ENCODE data around the gene VAMP5. TPM values are rescaled to one million over a fixed set of nuclear protein-coding genes. Genes with fewer than 3 reads are reported as not detected.

The VAMP5 gene
- total RNA-seq, 1 experiment from 2014 or later, result 1.9 TPM

DNA sequence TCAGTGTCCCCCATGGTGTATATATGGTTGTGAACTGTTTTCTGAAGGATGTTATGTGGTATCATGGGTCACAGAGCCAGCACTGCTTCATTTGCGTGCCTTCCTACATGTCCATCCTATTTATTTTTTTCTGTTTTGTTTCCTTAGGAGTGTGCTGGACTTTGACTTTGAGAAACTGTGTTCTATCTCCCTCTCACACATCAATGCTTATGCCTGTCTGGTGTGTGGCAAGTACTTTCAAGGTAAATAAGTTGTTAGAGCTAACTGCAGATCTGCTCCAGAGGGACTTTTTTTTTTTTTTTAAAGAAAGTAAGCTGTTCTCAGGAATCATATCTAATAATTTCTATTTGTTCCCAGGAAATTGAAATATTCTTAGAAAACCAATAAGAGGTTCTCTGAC, 37.1 kb downstream of the VAMP5 start:
- ChIA-PET POLR2A (no interaction called here), RAD21 (ENCODE audit: low non-redundant PET in 1 of 2, low total read pairs in 2 of 2, uncharacterized antibody in 2 of 2, unreplicated experiment in 2 of 2) (no interaction called here), CTCF (interaction anchor here (1.9 to 2.0 kb wide), 2 partner anchors 16 to 17 kb away, joined by 7 to 12 read pairs; no protein-coding TSS in a partner anchor)
- intact Hi-C loops (cut with micrococcal nuclease), result no loop called here
- Histone ChIP-seq H3K9ac (ENCODE audit: low read length) (no peak overlapping the region), H3K4me3 (replicated peaks in 1 of 2; ENCODE audit: low read depth in 1 of 2, low read length in 2 of 2) (no peak overlapping the region), H3K9me3 (ENCODE audit: control insufficient read depth in 1 of 2, insufficient read depth in 1 of 2, low read depth in 1 of 2, low read length in 2 of 2) (no peaks in the 10 kb centered on the region), H3K9me2 (ENCODE audit: insufficient read depth) (no peaks in the 10 kb centered on the region), H3K27ac (ENCODE audit: low read depth, low read length) (no peak overlapping the region), H3K79me2 (ENCODE audit: insufficient read depth, low read length) (peaks cover 85% of the 10 kb centered on the region), H3K4me1 (ENCODE audit: control insufficient read depth in 1 of 2, insufficient read depth in 2 of 2, low read length in 2 of 2) (peaks cover 8 to 11% of the 10 kb centered on the region in 2 experiments; a peak in 3 of 4 replicates), H3K27me3 (ENCODE audit: insufficient read depth, low read length) (no peaks in the 10 kb centered on the region), H2AFZ (ENCODE audit: low read depth, low read length, poor library complexity, severe bottlenecking) (no peak overlapping the region), H4K20me1 (ENCODE audit: insufficient read depth) (no peaks in the 10 kb centered on the region), H3K36me3 (ENCODE audit: control insufficient read depth in 1 of 2, insufficient read depth in 2 of 2, low read length in 2 of 2) (peaks cover 57 to 65% of the 10 kb centered on the region in 2 experiments), H3K4me2 (ENCODE audit: low read length) (no peak overlapping the region)
- no TSS peak for BruUV-seq (replicated peaks)
- ATAC-seq (no peak), DNase-seq (ENCODE audit: low read depth, low spot score) (no peak)
- TF ChIP-seq, protein P1, sequence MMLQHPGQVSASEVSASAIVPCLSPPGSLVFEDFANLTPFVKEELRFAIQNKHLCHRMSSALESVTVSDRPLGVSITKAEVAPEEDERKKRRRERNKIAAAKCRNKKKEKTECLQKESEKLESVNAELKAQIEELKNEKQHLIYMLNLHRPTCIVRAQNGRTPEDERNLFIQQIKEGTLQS (IDR thresholded peaks at IDR 0.05), result no peak
- TF ChIP-seq, protein P2, sequence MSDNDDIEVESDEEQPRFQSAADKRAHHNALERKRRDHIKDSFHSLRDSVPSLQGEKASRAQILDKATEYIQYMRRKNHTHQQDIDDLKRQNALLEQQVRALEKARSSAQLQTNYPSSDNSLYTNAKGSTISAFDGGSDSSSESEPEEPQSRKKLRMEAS (IDR thresholded peaks at IDR 0.05), result no peak
- TF ChIP-seq ZNF274 (IDR thresholded peaks at IDR 0.05; ENCODE audit: low read depth, low read length) (no peak), POLR2A (IDR thresholded peaks at IDR 0.05; ENCODE audit: borderline replicate concordance, extremely low read depth, insufficient read depth, insufficient read length) (no peak), TCF7L2 (IDR thresholded peaks at IDR 0.05; ENCODE audit: borderline replicate concordance, extremely low read depth, insufficient read depth, insufficient read length) (no peak), CEBPB (IDR thresholded peaks at IDR 0.05; ENCODE audit: low read depth) (no peak)

DNA sequence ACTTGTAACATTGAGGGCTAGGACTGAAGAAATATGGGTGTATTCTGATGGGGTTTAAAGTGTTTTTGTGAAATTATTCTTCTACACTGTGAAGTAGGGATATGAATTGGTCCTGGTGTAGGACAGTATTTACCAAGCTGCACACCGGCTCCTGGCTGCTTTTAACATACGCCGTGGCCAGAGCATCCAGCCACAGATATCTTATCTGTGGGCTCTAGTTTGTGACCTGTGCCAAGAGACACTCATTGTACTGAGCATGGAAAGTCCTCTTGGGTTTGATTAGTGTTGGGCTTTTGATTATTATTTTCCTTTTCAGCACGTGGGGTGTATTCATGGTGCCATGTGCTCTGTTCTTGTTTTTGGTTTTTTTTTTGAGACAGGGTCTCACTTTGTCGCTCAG, 39.8 kb downstream of the VAMP5 start:
- Histone ChIP-seq H2AFZ (ENCODE audit: low read depth, low read length, poor library complexity, severe bottlenecking) (no peak overlapping the region), H3K27me3 (ENCODE audit: insufficient read depth, low read length) (no peaks in the 10 kb centered on the region), H3K9me2 (ENCODE audit: insufficient read depth) (no peaks in the 10 kb centered on the region), H3K4me1 (ENCODE audit: control insufficient read depth in 1 of 2, insufficient read depth in 2 of 2, low read length in 2 of 2) (no peaks in the 10 kb centered on the region), H3K4me2 (ENCODE audit: low read length) (no peak overlapping the region), H4K20me1 (ENCODE audit: insufficient read depth) (no peaks in the 10 kb centered on the region), H3K27ac (ENCODE audit: low read depth, low read length) (no peak overlapping the region), H3K9ac (ENCODE audit: low read length) (no peak overlapping the region), H3K4me3 (replicated peaks in 1 of 2; ENCODE audit: low read depth in 1 of 2, low read length in 2 of 2) (no peak overlapping the region), H3K9me3 (ENCODE audit: control insufficient read depth in 1 of 2, insufficient read depth in 1 of 2, low read depth in 1 of 2, low read length in 2 of 2) (no peaks in the 10 kb centered on the region), H3K79me2 (ENCODE audit: insufficient read depth, low read length) (peaks cover 70% of the 10 kb centered on the region), H3K36me3 (ENCODE audit: control insufficient read depth in 1 of 2, insufficient read depth in 2 of 2, low read length in 2 of 2) (peaks cover 72 to 73% of the 10 kb centered on the region in 2 experiments)
- ChIA-PET POLR2A (no interaction called here), RAD21 (ENCODE audit: low non-redundant PET in 1 of 2, low total read pairs in 2 of 2, uncharacterized antibody in 2 of 2, unreplicated experiment in 2 of 2) (no interaction called here), CTCF (no interaction called here)
- TF ChIP-seq FOSL1 (IDR thresholded peaks at IDR 0.05; ENCODE audit: low read depth), result no peak
- no peak for TF ChIP-seq ZFX (IDR thresholded peaks at IDR 0.05)
- TF ChIP-seq, protein P1 (IDR thresholded peaks at IDR 0.05), result no peak
- TF ChIP-seq ZNF274 (IDR thresholded peaks at IDR 0.05; ENCODE audit: low read depth, low read length), result no peak
- no peak for TF ChIP-seq CEBPB (IDR thresholded peaks at IDR 0.05; ENCODE audit: low read depth)
- TF ChIP-seq POLR2AphosphoS5 (IDR thresholded peaks at IDR 0.05; ENCODE audit: low read depth, low read length), result no peak
- no peak for TF ChIP-seq ELF1 (IDR thresholded peaks at IDR 0.05; ENCODE audit: borderline replicate concordance, low read depth)
- TF ChIP-seq EZH2phosphoT487 (IDR thresholded peaks at IDR 0.05; ENCODE audit: borderline replicate concordance), result no peak
- no peak for TF ChIP-seq TCF7L2 (IDR thresholded peaks at IDR 0.05; ENCODE audit: borderline replicate concordance, extremely low read depth, insufficient read depth, insufficient read length)
- TF ChIP-seq POLR2A (IDR thresholded peaks at IDR 0.05; ENCODE audit: borderline replicate concordance, extremely low read depth, insufficient read depth, insufficient read length), result no peak
- no peak for TF ChIP-seq SIN3A (IDR thresholded peaks at IDR 0.05; ENCODE audit: low read depth)
- no peak for TF ChIP-seq SRF (IDR thresholded peaks at IDR 0.05; ENCODE audit: low read depth)
- TF ChIP-seq, protein P3, sequence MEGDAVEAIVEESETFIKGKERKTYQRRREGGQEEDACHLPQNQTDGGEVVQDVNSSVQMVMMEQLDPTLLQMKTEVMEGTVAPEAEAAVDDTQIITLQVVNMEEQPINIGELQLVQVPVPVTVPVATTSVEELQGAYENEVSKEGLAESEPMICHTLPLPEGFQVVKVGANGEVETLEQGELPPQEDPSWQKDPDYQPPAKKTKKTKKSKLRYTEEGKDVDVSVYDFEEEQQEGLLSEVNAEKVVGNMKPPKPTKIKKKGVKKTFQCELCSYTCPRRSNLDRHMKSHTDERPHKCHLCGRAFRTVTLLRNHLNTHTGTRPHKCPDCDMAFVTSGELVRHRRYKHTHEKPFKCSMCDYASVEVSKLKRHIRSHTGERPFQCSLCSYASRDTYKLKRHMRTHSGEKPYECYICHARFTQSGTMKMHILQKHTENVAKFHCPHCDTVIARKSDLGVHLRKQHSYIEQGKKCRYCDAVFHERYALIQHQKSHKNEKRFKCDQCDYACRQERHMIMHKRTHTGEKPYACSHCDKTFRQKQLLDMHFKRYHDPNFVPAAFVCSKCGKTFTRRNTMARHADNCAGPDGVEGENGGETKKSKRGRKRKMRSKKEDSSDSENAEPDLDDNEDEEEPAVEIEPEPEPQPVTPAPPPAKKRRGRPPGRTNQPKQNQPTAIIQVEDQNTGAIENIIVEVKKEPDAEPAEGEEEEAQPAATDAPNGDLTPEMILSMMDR (IDR thresholded peaks at IDR 0.05 in 2 of 3, conservative IDR thresholded peaks at IDR 0.05 in 1 of 3; ENCODE audit: borderline replicate concordance in 1 of 3, insufficient read depth in 1 of 3, low read depth in 2 of 3, low read length in 2 of 3), result no peak
- no peak for TF ChIP-seq YY1 (IDR thresholded peaks at IDR 0.05; ENCODE audit: extremely low read depth, insufficient replicate concordance, low read depth, low read length)
- TF ChIP-seq EGR1 (IDR thresholded peaks at IDR 0.05; ENCODE audit: low read depth), result no peak
- no TSS peak for BruUV-seq (replicated peaks)
- ATAC-seq, result no peak
- no peak for DNase-seq (ENCODE audit: low read depth, low spot score)
- intact Hi-C loops (cut with micrococcal nuclease), result no loop called here

Measured in HCT116 (cell line).